GM19023 (cell line): ENCODE measurements around the gene TTC27.
"Not testable (repeated sequence)": the region's sequence is repeated elsewhere in the genome, so short reads cannot be mapped to it uniquely, and the experiment has no call there.

Experiments
- ATAC-seq: cut with Tn5 transposase; IDR thresholded peaks from one replicate; pipeline ENCODE4 v1.9.1; 2021; ENCODE audit warnings: mild to moderate bottlenecking, moderate library complexity; ENCODE audit not compliant: unreplicated experiment

The TTC27 gene

GRCh38 chr2:32752205-32752604 is 124.4 kb downstream of the TTC27 start:
- no peak for ATAC-seq

GRCh38 chr2:32752952-32753351 is 125.1 kb downstream of the TTC27 start:
- ATAC-seq: no peak

- not testable (repeated sequence) for ATAC-seq
Observed at GRCh38 chr2:32754676-32755075, 126.8 kb downstream of the TTC27 start.

- no peak for ATAC-seq
Observed at GRCh38 chr2:32755666-32756065, 127.8 kb downstream of the TTC27 start.

- ATAC-seq: no peak
Observed at GRCh38 chr2:32756074-32756727, 128.4 kb downstream of the TTC27 start.

GRCh38 chr2:32758232-32758631 is 130.4 kb downstream of the TTC27 start:
- no peak for ATAC-seq

- no peak for ATAC-seq
Observed at GRCh38 chr2:32760628-32761027, 132.8 kb downstream of the TTC27 start.

GRCh38 chr2:32768387-32769174 is 140.7 kb downstream of the TTC27 start:
- no peak for ATAC-seq

- no peak for ATAC-seq
Observed at GRCh38 chr2:32770360-32770759, 142.5 kb downstream of the TTC27 start.

- no peak for ATAC-seq
Observed at GRCh38 chr2:32772638-32773447, 145.0 kb downstream of the TTC27 start.

- no peak for ATAC-seq
Observed at GRCh38 chr2:32773448-32773808, 145.6 kb downstream of the TTC27 start.

- ATAC-seq: no peak
Observed at GRCh38 chr2:32775954-32776353, 148.1 kb downstream of the TTC27 start.

GRCh38 chr2:32777714-32778113 is 149.9 kb downstream of the TTC27 start:
- no peak for ATAC-seq

- no peak for ATAC-seq
Observed at GRCh38 chr2:32780961-32781360, 153.1 kb downstream of the TTC27 start.

GRCh38 chr2:32783469-32783868 is 155.6 kb downstream of the TTC27 start:
- ATAC-seq: no peak

- no peak for ATAC-seq
Observed at GRCh38 chr2:32783933-32784332, 156.1 kb downstream of the TTC27 start.

- ATAC-seq: no peak
Observed at GRCh38 chr2:32787207-32787606, 159.4 kb downstream of the TTC27 start.

- ATAC-seq: no peak
Observed at GRCh38 chr2:32788114-32788513, 160.3 kb downstream of the TTC27 start.

- ATAC-seq: no peak
Observed at GRCh38 chr2:32792416-32792815, 164.6 kb downstream of the TTC27 start.

GRCh38 chr2:32798829-32799228 is 171.0 kb downstream of the TTC27 start:
- no peak for ATAC-seq

- no peak for ATAC-seq
Observed at GRCh38 chr2:32801741-32802140, 173.9 kb downstream of the TTC27 start.

GRCh38 chr2:32802877-32803276 is 175.0 kb downstream of the TTC27 start:
- ATAC-seq: no peak
